H1 (cell line): Measurements from ENCODE around the gene DNAJB12. TPM values are rescaled to one million over a fixed set of nuclear protein-coding genes. Genes with fewer than 3 reads are reported as not detected.

Experiments used
- CTCF ChIA-PET: fragments of 300-600 bp; sonication (Branson Sonifier 250); formaldehyde crosslinking; loops from one replicate; lab custom pipeline; 2021; ENCODE audit not compliant: partially characterized antibody; lab: Charles Lee
- POLR2A ChIA-PET: fragments of 300-600 bp; sonication (Branson Sonifier 250); formaldehyde crosslinking; loops from one replicate; lab custom pipeline; 2021; ENCODE audit warnings: inconsistent platforms; ENCODE audit not compliant: partially characterized antibody; lab: Charles Lee
- DNase-seq, 2 experiments: peaks; one replicate each; pipeline versions ENCODE4 v3.0.0 to v3.0.0-alpha.2; 2010 to 2022; ENCODE audit warnings: low spot score in 2 of 2, low read depth in 1 of 2, mixed read lengths in 1 of 2
- FAIRE-seq: peaks from 2 replicates; lab custom pipeline; 2011; peaks lifted over from hg19 to GRCh38; lab: Jason Lieb, UNC
- H2AFZ ChIP-seq: 2 replicates; pipeline ENCODE4 v1.8.1; 2012; ENCODE audit warnings: low read length, inconsistent platforms
- H2AK5ac ChIP-seq: 2 replicates; pipeline ENCODE4 v1.6.1; 2013; ENCODE audit warnings: low read depth, low read length
- H2BK120ac ChIP-seq: replicated peaks from 2 replicates; pipeline ENCODE3; 2013; ENCODE audit warnings: low read depth, low read length, inconsistent platforms
- H2BK12ac ChIP-seq: 2 replicates; pipeline ENCODE4 v1.6.1; 2013; ENCODE audit warnings: low read depth, low read length
- H2BK15ac ChIP-seq: 2 replicates; pipeline ENCODE4 v1.6.1; 2013; ENCODE audit warnings: low read length
- H2BK20ac ChIP-seq: 2 replicates; pipeline ENCODE4 v1.6.1; 2013; ENCODE audit warnings: low read length
- H2BK5ac ChIP-seq: 2 replicates; pipeline ENCODE4 v1.6.1; 2013; ENCODE audit warnings: low read depth, low read length
- H3K14ac ChIP-seq: 2 replicates; pipeline ENCODE4 v1.6.1; 2013; ENCODE audit warnings: inconsistent platforms; ENCODE audit not compliant: insufficient read length
- H3K18ac ChIP-seq: 2 replicates; pipeline ENCODE4 v1.6.1; 2013; ENCODE audit warnings: low read length; ENCODE audit errors: extremely low read depth
- H3K23ac ChIP-seq: 2 replicates; pipeline ENCODE4 v1.6.1; 2013; ENCODE audit warnings: inconsistent platforms; ENCODE audit not compliant: insufficient read length
- H3K23me2 ChIP-seq: 2 replicates; pipeline ENCODE4 v1.6.1; 2013; ENCODE audit warnings: low read depth, low read length
- H3K27ac ChIP-seq: 2 replicates; pipeline ENCODE4 v1.6.1; 2011; ENCODE audit warnings: low read depth, low read length, inconsistent platforms
- H3K27me3 ChIP-seq, 4 experiments: replicated peaks in 1 of 4; 1 replicate in 1 of 4; 2 replicates in 3 of 4; pipeline versions ENCODE4 v1.6.1 to v1.8.1; 2011 to 2013; ENCODE audit warnings: low read length in 3 of 4, mild to moderate bottlenecking in 3 of 4, inconsistent platforms in 2 of 4, mixed read lengths in 2 of 4, moderate library complexity in 1 of 4; ENCODE audit not compliant: control insufficient read depth in 3 of 4, insufficient read depth in 3 of 4; ENCODE audit errors: extremely low read depth in 1 of 4
- H3K36me3 ChIP-seq, 4 experiments: 2 replicates each; pipeline versions ENCODE4 v1.6.1 to v1.8.1; 2011 to 2013; ENCODE audit warnings: mild to moderate bottlenecking in 4 of 4, low read length in 3 of 4, moderate library complexity in 2 of 4, control low read depth in 1 of 4, inconsistent platforms in 1 of 4; ENCODE audit not compliant: insufficient read depth in 4 of 4, control insufficient read depth in 2 of 4
- H3K4ac ChIP-seq: replicated peaks from 2 replicates; pipeline ENCODE3; 2013; ENCODE audit warnings: low read length, low read depth, mixed read lengths, inconsistent platforms; ENCODE audit not compliant: insufficient read length
- H3K4me1 ChIP-seq, 4 experiments: replicated peaks in 1 of 4; 1 replicate in 1 of 4; 2 replicates in 3 of 4; pipeline versions ENCODE4 v1.6.1 to v1.8.1; 2011 to 2013; ENCODE audit warnings: low read length in 3 of 4, inconsistent platforms in 2 of 4, mixed read lengths in 1 of 4; ENCODE audit not compliant: insufficient read depth in 4 of 4, control insufficient read depth in 3 of 4
- H3K4me2 ChIP-seq, 2 experiments: 2 replicates each; pipeline versions ENCODE4 v1.6.1 to v1.8.1; 2011 to 2013; ENCODE audit warnings: low read depth in 2 of 2, low read length in 2 of 2, control low read depth in 1 of 2, inconsistent platforms in 1 of 2, mild to moderate bottlenecking in 1 of 2; ENCODE audit not compliant: insufficient read depth in 1 of 2
- H3K4me3 ChIP-seq, 4 experiments: fragments of 200-600, 300-600 bp in 1 of 4; sonication (generic), shearing (Covaris generic), sonication (Bioruptor Twin) in 1 of 4; 2 replicates each; pipeline versions ENCODE4 v1.5.1 to v1.8.1; 2011 to 2016; ENCODE audit warnings: low read length in 4 of 4, low read depth in 3 of 4, control low read depth in 2 of 4, inconsistent platforms in 2 of 4, mild to moderate bottlenecking in 2 of 4, mixed read lengths in 1 of 4, moderate library complexity in 1 of 4; ENCODE audit not compliant: insufficient read depth in 2 of 4; ENCODE audit errors: extremely low read depth in 1 of 4
- H3K56ac ChIP-seq: replicated peaks from 2 replicates; pipeline ENCODE3; 2013; ENCODE audit warnings: low read depth, mild to moderate bottlenecking, mixed read lengths, low read length, inconsistent platforms; ENCODE audit not compliant: insufficient read length
- H3K79me1 ChIP-seq: 2 replicates; pipeline ENCODE4 v1.6.1; 2013; ENCODE audit warnings: low read depth, low read length, control low read depth
- H3K79me2 ChIP-seq, 2 experiments: 2 replicates each; pipeline versions ENCODE4 v1.6.1 to v1.8.1; 2012 to 2013; ENCODE audit warnings: low read length in 2 of 2, mild to moderate bottlenecking in 2 of 2, inconsistent platforms in 1 of 2; ENCODE audit not compliant: insufficient read depth in 2 of 2, control insufficient read depth in 1 of 2
- H3K9ac ChIP-seq, 4 experiments: replicated peaks in 1 of 4; 1 replicate in 1 of 4; 2 replicates in 3 of 4; pipeline versions ENCODE4 v1.6.1 to v1.8.1; 2011 to 2013; ENCODE audit warnings: low read depth in 3 of 4, low read length in 3 of 4, control low read depth in 2 of 4, mild to moderate bottlenecking in 2 of 4, moderate library complexity in 2 of 4, inconsistent platforms in 1 of 4; ENCODE audit errors: extremely low read depth in 1 of 4
- H3K9me3 ChIP-seq, 2 experiments: 2 replicates each; pipeline versions ENCODE4 v1.6.1 to v1.8.1; 2012 to 2013; ENCODE audit warnings: mild to moderate bottlenecking in 2 of 2, moderate library complexity in 2 of 2, control low read depth in 1 of 2, inconsistent platforms in 1 of 2, low read depth in 1 of 2, low read length in 1 of 2, mixed read lengths in 1 of 2; ENCODE audit not compliant: insufficient read depth in 2 of 2
- H4K20me1 ChIP-seq, 2 experiments: replicated peaks in 1 of 2; 2 replicates each; pipeline versions ENCODE3 to v1.8.1; 2011 to 2013; ENCODE audit warnings: inconsistent platforms in 2 of 2, low read length in 2 of 2, mild to moderate bottlenecking in 1 of 2; ENCODE audit not compliant: insufficient read depth in 2 of 2, control insufficient read depth in 1 of 2
- H4K5ac ChIP-seq: 2 replicates; pipeline ENCODE4 v1.6.1; 2013; ENCODE audit warnings: low read length, low read depth, mixed read lengths, inconsistent platforms; ENCODE audit not compliant: insufficient read length
- H4K8ac ChIP-seq: 2 replicates; pipeline ENCODE4 v1.8.0; 2013; ENCODE audit warnings: mild to moderate bottlenecking, moderate library complexity, low read length, inconsistent platforms; ENCODE audit not compliant: insufficient read depth; ENCODE audit errors: extremely low read depth
- H4K91ac ChIP-seq: replicated peaks from 2 replicates; pipeline ENCODE3; 2013; ENCODE audit warnings: low read length, mixed read lengths, inconsistent platforms; ENCODE audit not compliant: insufficient read length
- BCL11A ChIP-seq, 2 experiments: IDR thresholded peaks; one replicate each; pipeline ENCODE4 v1.6.1; 2011; ENCODE audit warnings: low read depth in 2 of 2, low read length in 2 of 2, mild to moderate bottlenecking in 2 of 2
- CEBPB ChIP-seq: IDR thresholded peaks from 2 replicates; pipeline ENCODE4 v1.6.1; 2012; ENCODE audit warnings: low read depth, low read length
- CTBP2 ChIP-seq: IDR thresholded peaks from 2 replicates; pipeline ENCODE4 v1.7.0; 2011; ENCODE audit warnings: borderline replicate concordance, mild to moderate bottlenecking, moderate library complexity, mixed read lengths, low read length; ENCODE audit not compliant: insufficient read depth, insufficient read length
- FOSL1 ChIP-seq: IDR thresholded peaks from 2 replicates; pipeline ENCODE4 v1.6.1; 2011; ENCODE audit warnings: mild to moderate bottlenecking, low read depth, low read length, moderate library complexity; ENCODE audit not compliant: insufficient read depth
- HDAC6 ChIP-seq: IDR thresholded peaks from one replicate; pipeline ENCODE4 v1.7.1; 2012; ENCODE audit warnings: low read depth, mild to moderate bottlenecking, inconsistent platforms, low read length, moderate library complexity
- POU5F1 ChIP-seq: IDR thresholded peaks from 2 replicates; pipeline ENCODE4 v1.6.1; 2011; ENCODE audit warnings: low read depth, mild to moderate bottlenecking, low read length, moderate library complexity
- RFX5 ChIP-seq: IDR thresholded peaks from 2 replicates; pipeline ENCODE4 v1.6.1; 2011; ENCODE audit warnings: low read depth, low read length, improper control_type of control experiment, borderline replicate concordance
- SAP30 ChIP-seq: fragments of 300-600 bp; sonication (generic); IDR thresholded peaks from 2 replicates; pipeline ENCODE4 v1.7.1; 2012; ENCODE audit warnings: low read length, moderate library complexity, mild to moderate bottlenecking, inconsistent platforms; ENCODE audit not compliant: insufficient read depth, insufficient replicate concordance
- SRF ChIP-seq: IDR thresholded peaks from 2 replicates; pipeline ENCODE4 v1.6.1; 2011; ENCODE audit warnings: mild to moderate bottlenecking, low read depth, low read length, moderate library complexity
- SUZ12 ChIP-seq: fragments of 200-600 bp; sonication (generic); IDR thresholded peaks from 2 replicates; pipeline ENCODE4 v1.6.1; 2012; ENCODE audit warnings: mild to moderate bottlenecking, inconsistent platforms, low read length, moderate library complexity, mixed read lengths
- TAF1 ChIP-seq: IDR thresholded peaks from 2 replicates; pipeline ENCODE4 v1.6.1; 2011; ENCODE audit warnings: mild to moderate bottlenecking, low read depth, low read length
- WGBS, 2 experiments: shearing (Covaris generic) in 1 of 2; methylation state at CpG; one replicate each; pipeline versions ENCODE4 v1.1.6 to v1.1.7; 2013 to 2015; ENCODE audit warnings: low lambda C conversion rate in 2 of 2, mixed read lengths in 2 of 2, inconsistent platforms in 1 of 2, low coverage in 1 of 2, missing lambda C conversion rate in 1 of 2; ENCODE audit not compliant: insufficient replicate concordance in 2 of 2, insufficient coverage in 1 of 2, insufficient read length in 1 of 2; ENCODE audit errors: extremely low coverage in 1 of 2, missing lambda C conversion rate in 1 of 2; 5-methylcytosine and 5-hydroxymethylcytosine counted together
- polyA plus RNA-seq, 7 experiments: library from polyadenylated mRNA; depleted of rRNA in 3 of 7; stranded (reverse) in 5 of 7; unstranded in 2 of 7; fragments of >200 nt in 5 of 7; fragments of 200-250 nt in 2 of 7; gene quantifications; 1 replicate in 5 of 7; 2 replicates in 1 of 7; 4 replicates in 1 of 7; pipeline versions ENCODE4 v1.2.1 to v1.2.3, GENCODE V29; 2011 to 2013; ENCODE audit warnings: missing spikeins in 2 of 7, mixed read lengths in 2 of 7
- total RNA-seq: library from RNA; stranded (reverse); fragmentation: NEBNext Ultra II Directional; extraction: Animal tissue kit (Norgen Biotek cat#: 25700); gene quantifications from 2 replicates; pipeline ENCODE4 v1.2.1, GENCODE V29; 2021

Gene DNAJB12
- total and polyA plus RNA-seq, 2 of the 8 experiments (the other 6 are each of a cell fraction or from before 2014, with no cell fraction given) = 10.8 to 20.5 TPM

DNA sequence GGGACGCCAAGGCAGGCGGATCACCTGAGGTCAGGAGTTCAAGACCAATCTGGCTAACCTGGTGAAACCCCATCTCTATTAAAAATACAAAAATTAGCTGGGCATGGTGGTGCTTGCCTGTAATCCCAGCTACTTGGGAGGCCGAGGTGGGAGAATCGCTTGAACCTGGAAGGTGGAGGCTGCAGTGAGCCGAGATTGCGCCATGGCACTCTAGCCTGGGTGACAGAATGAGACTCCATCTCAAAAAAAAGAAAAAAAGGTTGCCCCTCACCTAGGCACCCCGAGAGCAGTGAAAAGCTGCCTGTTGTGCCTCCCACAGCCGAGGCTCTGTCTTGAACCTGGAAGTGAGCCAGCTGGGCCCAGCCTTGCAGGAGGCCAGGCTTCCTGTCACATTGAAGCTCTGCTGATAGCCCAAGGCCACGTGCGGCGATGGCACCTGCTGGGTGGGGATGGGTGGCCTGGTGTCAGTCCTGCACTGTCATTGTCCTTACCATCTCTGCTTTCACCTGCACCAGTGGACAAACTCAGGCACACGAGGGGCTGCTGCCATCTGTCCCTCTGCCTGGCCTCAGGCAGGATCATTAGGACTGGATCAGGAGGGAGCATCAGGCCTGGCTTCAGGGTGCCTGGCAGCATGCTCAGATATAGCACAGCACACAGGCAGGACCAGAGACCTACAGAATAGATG lies 37.8 kb downstream of the DNAJB12 start:
- WGBS, 2 experiments = 90% methylated on average over 12 of the region's 12 CpGs; no CpG with 5 or more reads in 1 of the 2 experiments
- H3K9me3 ChIP-seq = no peaks in the 10 kb centered on the region
- H4K8ac ChIP-seq = no peak overlapping the region; the same call in 1 of the 2 replicates
- TF ChIP-seq BCL11A (IDR thresholded peaks at IDR 0.05; ENCODE audit: low read depth in 2 of 2, low read length in 2 of 2) (no peak), TAF1 (no peak), RFX5 (no peak), FOSL1 (no peak), CTBP2 (no peak), SUZ12 (no peak), HDAC6 (no peak), POU5F1 (no peak), SRF (no peak), CEBPB (no peak), SAP30 (no peak)

More for the DNA sequence above, 37.8 kb downstream of the DNAJB12 start:
- Histone ChIP-seq H3K14ac (no peak overlapping the region), H3K56ac (no peak overlapping the region), H3K79me1 (no peaks in the 10 kb centered on the region), H2BK120ac (no peak overlapping the region), H2BK15ac (peak overlapping the region; percentile 99), H3K36me3 (no peaks in the 10 kb centered on the region), H2AK5ac (peak overlapping the region; percentile 97), H3K23ac (no peak overlapping the region), H3K79me2 (no peaks in the 10 kb centered on the region), H2AFZ (no peak overlapping the region), H4K5ac (no peak overlapping the region), H3K27ac (no peak overlapping the region), H4K20me1 (no peaks in the 10 kb centered on the region), H2BK20ac (peak overlapping the region; percentile 82; the same call in 1 of the 2 replicates), H3K18ac (peak overlapping the region; percentile 36), H4K91ac (no peak overlapping the region), H3K4me1 (peaks cover 17 to 35% (median 22%) of the 10 kb centered on the region in 4 experiments), H2BK5ac (peak overlapping the region; percentile 82), H3K4ac (peak overlapping the region; percentile 65), H3K4me3 (no peak overlapping the region), H3K4me2 (no peak overlapping the region), H3K9ac (no peak overlapping the region), H3K23me2 (no peaks in the 10 kb centered on the region; the same call in 1 of the 2 replicates), H3K27me3 (no peaks in the 10 kb centered on the region), H2BK12ac (peak overlapping the region; percentile 98)
- DNase-seq = no peak
- CTCF ChIA-PET = interaction anchor here (0.7 to 4.9 kb wide), 6 partner anchors 9 to 191 kb away, joined by 3 to 22 read pairs (median 4); partner anchors contain the start of gene DDIT4
- FAIRE-seq = no peak
- POLR2A ChIA-PET = interaction anchor here (0.6 to 39.2 kb wide), 8 partner anchors 10 to 106 kb away, joined by 3 to 895 read pairs (median 4); partner anchors contain the start of gene DDIT4
